Muscle of arm (tissue), 12 donors: ENCODE measurements around the gene MAP1LC3A. TPM values are rescaled to one million over a fixed set of nuclear protein-coding genes. Genes with fewer than 3 reads are reported as not detected.
A peak's percentile ranks its signal among the peaks of the same experiment; 100 is the strongest.

ENCODE experiments used
- DNase-seq: peaks from one replicate; pipeline ENCODE4 v3.0.0-alpha.2; 2013
- polyA plus RNA-seq, 12 donors: library from polyadenylated mRNA; unstranded; fragments of 120-200 nt; gene quantifications; one replicate each; pipeline ENCODE4 v1.2.1, GENCODE V29; 2013; ENCODE audit not compliant: insufficient read length in 12 of 12

The MAP1LC3A gene
- polyA plus RNA-seq, 12 donors: 12.6 to 30.7 (median 16.5) TPM; not detected in 2

GRCh38 chr20:34544109-34544796, 14.3 kb upstream of the MAP1LC3A start:
- DNase-seq: no peak

GRCh38 chr20:34546751-34547181, 11.8 kb upstream of the MAP1LC3A start:
- no peak for DNase-seq

DNA sequence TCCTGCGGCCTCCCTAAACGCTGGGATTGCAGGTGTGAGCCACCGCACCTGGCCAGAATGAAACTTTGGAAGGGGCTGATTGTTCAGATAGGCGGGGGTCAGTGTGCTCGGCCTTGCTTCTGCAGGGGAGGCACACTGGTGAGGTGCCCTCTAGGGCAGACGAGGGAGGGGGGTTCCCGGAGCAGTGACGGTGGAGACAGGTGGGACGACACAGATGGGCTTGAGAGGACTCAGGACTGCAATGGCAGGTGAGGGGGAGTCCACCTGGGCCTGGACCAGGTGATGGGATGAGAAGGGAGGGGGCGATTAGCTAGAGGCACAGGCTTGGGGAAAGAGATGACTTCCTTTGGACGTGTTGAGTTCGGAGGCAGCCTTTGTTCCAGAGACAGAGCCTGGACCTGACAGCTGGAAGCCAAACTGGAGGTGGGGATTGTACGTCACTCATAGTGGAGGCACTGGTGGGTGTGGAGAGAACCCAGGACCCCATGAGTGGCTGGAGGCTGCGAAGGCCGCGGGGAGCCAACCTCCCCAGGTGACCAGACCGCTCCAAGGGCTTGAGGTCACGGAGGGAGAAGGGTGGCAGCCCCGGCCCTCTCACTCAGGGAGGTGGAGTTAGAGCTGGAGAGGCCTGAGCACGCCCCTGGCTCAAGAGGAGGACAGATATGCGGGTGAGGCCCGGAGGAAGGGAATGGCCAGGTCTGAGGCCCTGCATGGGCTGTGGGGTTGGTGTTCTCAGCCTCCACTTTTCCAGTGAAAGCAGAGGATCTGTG, 10.5 kb upstream of the MAP1LC3A start:
- no peak for DNase-seq

DNA sequence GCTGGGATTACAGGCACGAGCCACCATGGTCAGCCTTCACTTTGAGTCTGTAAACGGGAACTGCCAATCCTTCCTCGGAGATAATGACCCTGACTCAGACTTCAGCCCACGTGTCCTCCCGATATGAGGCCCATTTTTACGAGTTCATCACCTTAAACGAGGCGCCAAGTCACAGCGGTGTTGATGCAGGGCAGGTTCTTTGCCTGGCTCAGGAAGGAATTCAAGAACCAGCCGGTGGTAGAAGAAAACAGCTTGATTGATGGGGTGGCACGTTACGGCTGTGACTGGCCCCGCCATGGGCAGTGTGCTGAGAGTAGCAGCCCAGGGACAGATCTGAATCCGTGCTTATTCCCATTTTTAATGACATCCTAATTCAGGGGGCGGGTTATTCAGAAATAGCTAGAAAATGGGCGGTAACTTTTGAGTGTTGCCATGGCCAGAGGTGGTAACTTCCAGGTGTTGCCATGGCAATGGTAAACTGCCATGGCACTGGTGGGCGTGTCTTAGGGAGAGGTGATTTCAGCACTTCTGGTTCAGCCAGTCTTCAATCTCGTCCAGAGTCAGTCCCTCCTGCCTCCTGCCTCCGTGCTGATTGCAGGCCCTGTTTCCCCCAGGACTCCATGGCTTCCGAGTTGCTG, 9.1 kb upstream of the MAP1LC3A start:
- no peak for DNase-seq

GRCh38 chr20:34549929-34550305, 8.6 kb upstream of the MAP1LC3A start:
- DNase-seq: no peak

- no peak for DNase-seq
Measured at GRCh38 chr20:34552569-34552968, 5.9 kb upstream of the MAP1LC3A start.

DNA sequence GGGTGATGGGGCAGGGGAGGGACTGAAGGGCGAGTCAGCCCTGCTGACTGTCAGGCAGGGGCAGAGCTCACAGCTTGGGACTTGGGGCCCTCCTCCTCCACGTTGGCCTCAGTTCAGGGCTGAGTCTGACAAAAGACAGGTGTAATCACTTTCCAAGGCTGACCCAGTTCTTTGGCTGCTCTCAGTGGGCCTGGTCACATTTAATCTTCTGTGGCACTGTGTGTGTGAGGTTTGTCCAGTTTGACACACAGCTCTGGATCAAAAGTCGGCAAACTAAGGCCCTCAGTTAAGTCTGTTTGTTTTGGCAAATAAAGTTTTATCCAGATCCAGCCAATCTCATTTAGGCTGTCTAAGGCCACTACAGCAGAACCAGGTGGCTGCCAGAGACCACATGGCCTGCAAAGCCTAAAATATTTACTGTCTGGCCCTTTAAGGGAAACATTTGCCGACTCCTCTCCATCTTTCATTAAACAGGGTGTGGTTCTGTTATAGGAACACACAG, 5.1 kb upstream of the MAP1LC3A start:
- DNase-seq: no peak

DNA sequence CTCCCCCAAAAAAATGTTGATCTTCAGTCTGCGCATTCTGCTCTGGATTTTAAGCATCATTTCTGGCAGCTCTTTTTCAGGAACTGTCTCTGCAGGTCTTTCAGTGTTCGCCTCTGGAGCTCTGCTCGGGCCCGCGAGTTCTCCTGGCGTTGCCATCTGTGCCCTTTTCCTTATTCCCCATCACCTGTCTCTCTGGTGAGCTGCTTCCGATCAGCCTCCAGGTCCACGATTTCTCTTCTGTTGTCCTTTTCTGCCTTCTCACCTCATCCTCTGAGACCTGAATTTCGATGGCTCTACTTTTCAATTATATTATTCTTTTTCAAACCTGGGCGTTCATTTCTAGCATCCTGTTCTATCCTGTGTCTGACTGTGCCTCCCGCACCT, 590 bp upstream of the MAP1LC3A start:
- DNase-seq: no peak

GRCh38 chr20:34559311-34560140, 1.0 kb downstream of the MAP1LC3A start:
- DNase-seq: peak; percentile 18

DNA sequence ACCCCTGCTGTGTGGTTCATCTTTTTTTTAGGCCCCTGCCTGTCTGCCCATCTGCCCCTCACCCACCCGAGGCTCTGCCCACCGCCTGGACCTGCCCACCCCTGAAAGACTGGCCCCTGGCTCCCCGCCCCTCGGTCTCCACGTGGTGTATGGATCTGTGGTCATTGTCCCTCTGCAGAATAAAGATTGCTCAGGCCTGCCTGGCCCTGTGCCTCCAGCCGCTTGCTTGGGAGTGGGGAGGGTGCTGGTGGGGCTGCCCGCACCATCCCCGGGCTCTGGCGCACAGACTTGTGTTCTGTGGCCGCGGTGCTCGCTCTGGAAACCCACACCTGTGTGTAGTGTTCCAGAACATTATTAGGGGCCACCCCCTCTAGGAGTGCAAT, 1.6 kb downstream of the MAP1LC3A start:
- DNase-seq: no peak

- no peak for DNase-seq
Measured at GRCh38 chr20:34560614-34561013, 2.1 kb downstream of the MAP1LC3A start.

DNA sequence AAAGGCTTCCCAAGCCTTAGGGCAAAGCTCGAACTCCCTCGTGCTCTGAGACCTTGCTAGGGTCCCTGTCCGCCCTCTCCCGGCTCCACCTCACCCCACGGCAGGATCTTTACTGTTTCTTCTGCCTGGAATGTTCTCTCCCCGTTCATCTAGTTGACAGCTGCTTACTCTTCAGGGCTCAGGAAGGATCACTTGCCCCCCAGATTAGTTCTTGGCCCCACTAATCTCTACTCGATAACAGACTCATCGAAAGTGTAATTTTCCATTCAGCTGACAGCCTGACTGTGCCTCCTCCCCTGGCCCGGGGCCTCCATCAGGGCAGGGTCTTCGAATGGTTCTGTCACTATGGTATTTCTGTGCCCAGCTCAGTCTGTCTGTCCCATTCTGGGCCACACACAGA, 3.1 kb downstream of the MAP1LC3A start:
- no peak for DNase-seq

DNA sequence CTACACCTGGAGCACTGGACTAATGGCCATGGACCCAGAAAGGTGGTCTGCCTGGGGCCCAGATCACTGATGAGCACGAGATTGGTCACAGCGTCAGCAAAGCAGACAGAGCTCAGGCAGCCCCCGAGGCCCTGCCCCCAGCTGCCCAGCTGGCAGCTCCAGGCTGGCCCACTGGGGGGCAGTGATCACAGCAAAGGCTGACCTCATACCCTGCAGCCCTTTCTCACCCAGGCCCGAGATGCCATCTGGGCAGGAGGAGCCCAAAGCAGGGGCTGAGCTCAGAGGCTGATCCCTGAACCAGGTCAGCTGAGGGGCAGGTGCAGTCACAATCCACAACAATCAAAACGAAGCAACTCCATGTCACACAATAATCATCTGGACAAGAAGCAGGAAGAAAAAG, 4.1 kb downstream of the MAP1LC3A start:
- DNase-seq: no peak

DNA sequence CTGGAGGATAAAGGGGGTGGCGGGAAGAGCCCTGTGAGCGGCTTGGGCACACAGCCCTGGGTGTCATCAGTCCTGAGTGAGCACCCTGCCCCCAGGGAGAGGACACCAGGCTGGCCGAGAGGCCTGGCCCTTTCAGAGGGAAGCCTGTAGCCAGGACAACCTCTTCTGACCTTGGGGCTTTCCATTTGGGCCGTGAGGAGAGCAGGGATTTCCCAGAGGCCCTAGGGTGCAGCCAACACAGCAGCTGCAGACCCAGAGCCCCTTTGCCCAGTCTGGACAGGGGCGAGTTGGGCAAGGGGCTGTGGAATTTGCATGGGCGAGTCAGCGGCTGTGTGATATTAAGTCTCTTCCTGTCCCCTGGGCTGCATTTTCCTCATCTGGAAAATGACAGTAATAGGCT, 6.3 kb downstream of the MAP1LC3A start:
- no peak for DNase-seq

GRCh38 chr20:34566978-34567891, 8.7 kb downstream of the MAP1LC3A start:
- no peak for DNase-seq

GRCh38 chr20:34567892-34568865, 9.7 kb downstream of the MAP1LC3A start:
- DNase-seq: no peak

DNA sequence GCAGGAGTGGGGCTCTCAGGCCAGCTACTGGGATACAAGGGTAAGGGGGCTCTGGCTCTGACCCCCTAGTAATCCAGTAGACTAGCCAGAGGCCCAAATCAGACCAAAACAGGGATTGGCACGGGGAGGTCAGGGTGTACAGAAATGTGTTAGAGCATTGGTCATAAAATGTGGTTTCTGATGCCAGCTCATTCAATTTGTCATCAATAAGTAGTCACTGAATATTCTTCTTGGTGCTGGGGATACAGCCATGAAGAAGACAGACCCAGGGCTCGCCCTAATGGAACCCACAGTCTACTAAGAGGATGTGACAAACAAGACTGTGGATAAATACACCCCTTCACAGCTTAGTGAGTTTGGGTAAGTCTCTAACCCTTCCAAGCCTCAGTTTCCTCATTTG, 11.1 kb downstream of the MAP1LC3A start:
- no peak for DNase-seq

DNA sequence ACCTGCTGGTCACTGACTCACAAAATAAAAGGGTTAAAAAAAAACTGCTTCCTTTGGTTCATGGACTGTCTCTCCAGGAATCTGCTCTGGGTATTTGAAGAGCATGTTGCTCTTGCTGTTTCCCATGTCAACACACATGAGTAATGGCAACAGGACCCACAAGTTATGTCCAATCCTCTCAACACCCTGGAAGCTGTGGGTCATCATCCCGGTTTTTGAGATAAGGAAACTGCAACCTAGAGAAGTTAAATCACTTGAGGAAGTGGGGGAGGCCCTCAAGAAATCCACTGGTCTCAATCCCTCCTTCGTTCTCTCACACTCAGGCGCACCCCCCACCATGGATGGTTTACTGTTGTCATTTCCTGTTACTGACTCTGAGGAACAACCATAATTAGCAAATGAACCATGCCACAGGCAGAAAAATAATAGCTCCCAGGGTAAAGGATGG, 12.4 kb downstream of the MAP1LC3A start:
- DNase-seq: no peak

- no peak for DNase-seq
Measured at GRCh38 chr20:34571753-34572152, 13.2 kb downstream of the MAP1LC3A start.
